NCI-H187 treated with DMSO at 0.1 percent for 48 hours (cell line): ENCODE results near the gene HOXA7.

Experiments used
- DNase-seq: peaks from one replicate; lab custom pipeline; 2025; lab: John Stamatoyannopoulos, UW

Gene HOXA7

GRCh38 chr7:27170426-27171324, 14.2 kb upstream of the HOXA7 start:
- no peak for DNase-seq

- no peak for DNase-seq
Observed at GRCh38 chr7:27169658-27170425, 13.4 kb upstream of the HOXA7 start.

- no peak for DNase-seq
Observed at GRCh38 chr7:27168265-27168947, 11.9 kb upstream of the HOXA7 start.

- no peak for DNase-seq
Observed at GRCh38 chr7:27167916-27168264, 11.4 kb upstream of the HOXA7 start.

GRCh38 chr7:27166531-27167505, 10.3 kb upstream of the HOXA7 start:
- no peak for DNase-seq

GRCh38 chr7:27165996-27166530, 9.6 kb upstream of the HOXA7 start:
- DNase-seq, result no peak

GRCh38 chr7:27165089-27165995, 8.9 kb upstream of the HOXA7 start, which contains the start of gene HOXA9:
HOXA9 (minus strand) TSS chr7:27165537; CDS start chr7:27165457, 80 bp downstream.
- no peak for DNase-seq

GRCh38 chr7:27164367-27165088, 8.1 kb upstream of the HOXA7 start:
- DNase-seq, result no peak

- DNase-seq, result no peak
Observed at GRCh38 chr7:27164045-27164366, 7.5 kb upstream of the HOXA7 start.

- no peak for DNase-seq
Observed at GRCh38 chr7:27163288-27164044, 7.0 kb upstream of the HOXA7 start.

GRCh38 chr7:27162561-27163287, 6.2 kb upstream of the HOXA7 start:
- no peak for DNase-seq

- no peak for DNase-seq
Observed at GRCh38 chr7:27161721-27162560, 5.5 kb upstream of the HOXA7 start.

GRCh38 chr7:27161214-27161720, 4.8 kb upstream of the HOXA7 start:
- no peak for DNase-seq

GRCh38 chr7:27160546-27161213, 4.2 kb upstream of the HOXA7 start:
- no peak for DNase-seq

- DNase-seq, result no peak
Observed at GRCh38 chr7:27160145-27160545, 3.7 kb upstream of the HOXA7 start.
